ENCODE data around the gene SH2D3C.
A peak's percentile ranks its signal among the peaks of the same experiment; 100 is the strongest.
"Not testable (repeated sequence)": the region's sequence is repeated elsewhere in the genome, so short reads cannot be mapped to it uniquely, and the experiment has no call there.

Gene SH2D3C

DNA sequence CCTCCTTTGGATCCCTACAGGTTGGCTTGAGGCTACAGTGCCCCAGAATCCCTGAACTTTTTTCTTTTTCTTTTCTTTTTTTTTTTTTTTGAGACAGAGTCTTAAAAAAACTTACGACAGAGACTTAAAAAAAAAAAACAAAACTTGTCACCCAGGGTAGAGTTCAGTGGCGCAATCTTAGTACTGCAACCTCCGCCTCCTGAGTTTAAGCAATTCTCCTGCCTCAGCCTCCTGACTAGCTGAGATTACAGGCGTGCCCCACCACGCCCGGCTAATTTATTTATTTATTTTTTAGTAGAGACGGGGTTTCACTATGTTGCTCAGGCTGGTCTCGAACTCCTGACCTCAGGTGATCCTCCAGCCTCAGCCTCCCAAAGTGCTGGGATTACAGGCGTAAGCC lies 2.4 kb upstream of the SH2D3C start:
- peaks cover 32% of the 10 kb centered on the region for H3K4me1 ChIP-seq (ENCODE audit: control insufficient read depth, insufficient read depth, low read length)
- not testable (repeated sequence) for H3K27me3 ChIP-seq (ENCODE audit: control insufficient read depth, insufficient read depth, low read length); H3K4me3 ChIP-seq (ENCODE audit: low read depth, low read length); H3K36me3 ChIP-seq (ENCODE audit: control insufficient read depth, insufficient read depth, low read length); H3K9me3 ChIP-seq (ENCODE audit: control insufficient read depth, insufficient read depth, low read depth, low read length); H3K9ac ChIP-seq (ENCODE audit: low read length); H3K27ac ChIP-seq (ENCODE audit: low read depth, low read length)

DNA sequence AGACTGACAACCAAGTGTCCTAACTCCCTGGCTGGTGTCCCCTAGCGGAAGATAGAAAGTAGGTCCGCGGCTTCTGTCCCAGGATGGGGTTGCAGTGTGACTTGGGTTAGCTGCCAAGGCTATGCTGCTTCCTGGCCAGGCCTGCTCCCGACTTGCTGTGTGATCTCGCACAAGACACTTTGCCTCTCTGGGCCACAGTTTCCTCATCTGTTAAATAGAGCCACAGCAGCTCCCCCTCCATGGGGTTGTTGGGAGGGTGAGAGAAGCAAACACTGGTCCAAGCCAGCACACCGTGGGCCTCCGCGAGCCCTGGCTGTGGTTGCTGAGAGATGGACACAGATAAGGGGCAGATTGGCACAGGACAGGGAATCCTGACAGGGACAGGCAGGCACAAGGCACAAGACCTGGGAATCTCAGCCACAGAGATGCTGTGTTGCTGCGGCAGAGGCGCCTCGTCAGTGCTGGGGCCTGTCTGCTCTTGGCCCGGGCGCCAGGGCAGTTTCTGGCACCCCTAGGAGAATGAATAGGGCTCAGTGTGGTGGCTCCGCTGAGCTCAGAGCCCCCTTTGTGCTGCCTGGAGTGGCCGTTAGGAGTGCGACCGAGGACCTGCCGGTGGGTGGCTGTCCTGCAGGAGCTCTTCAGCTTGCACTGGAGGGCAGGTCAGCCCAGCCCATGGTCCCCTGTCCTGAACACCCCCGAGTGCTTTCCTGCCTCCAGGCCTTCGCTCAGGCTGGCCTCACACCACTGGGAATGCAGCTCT lies 1.8 kb upstream of the SH2D3C start:
- H3K27me3 ChIP-seq (ENCODE audit: control insufficient read depth, insufficient read depth, low read length): no peaks in the 10 kb centered on the region
- H3K36me3 ChIP-seq (ENCODE audit: control insufficient read depth, insufficient read depth, low read length): no peaks in the 10 kb centered on the region
- no peak overlapping the region for H3K4me3 ChIP-seq (ENCODE audit: low read depth, low read length)
- no peak overlapping the region for H3K27ac ChIP-seq (ENCODE audit: low read depth, low read length)
- no peaks in the 10 kb centered on the region for H3K9me3 ChIP-seq (ENCODE audit: control insufficient read depth, insufficient read depth, low read depth, low read length)
- peaks cover 32% of the 10 kb centered on the region for H3K4me1 ChIP-seq (ENCODE audit: control insufficient read depth, insufficient read depth, low read length)
- H3K9ac ChIP-seq (ENCODE audit: low read length): peak overlapping the region; percentile 9

DNA sequence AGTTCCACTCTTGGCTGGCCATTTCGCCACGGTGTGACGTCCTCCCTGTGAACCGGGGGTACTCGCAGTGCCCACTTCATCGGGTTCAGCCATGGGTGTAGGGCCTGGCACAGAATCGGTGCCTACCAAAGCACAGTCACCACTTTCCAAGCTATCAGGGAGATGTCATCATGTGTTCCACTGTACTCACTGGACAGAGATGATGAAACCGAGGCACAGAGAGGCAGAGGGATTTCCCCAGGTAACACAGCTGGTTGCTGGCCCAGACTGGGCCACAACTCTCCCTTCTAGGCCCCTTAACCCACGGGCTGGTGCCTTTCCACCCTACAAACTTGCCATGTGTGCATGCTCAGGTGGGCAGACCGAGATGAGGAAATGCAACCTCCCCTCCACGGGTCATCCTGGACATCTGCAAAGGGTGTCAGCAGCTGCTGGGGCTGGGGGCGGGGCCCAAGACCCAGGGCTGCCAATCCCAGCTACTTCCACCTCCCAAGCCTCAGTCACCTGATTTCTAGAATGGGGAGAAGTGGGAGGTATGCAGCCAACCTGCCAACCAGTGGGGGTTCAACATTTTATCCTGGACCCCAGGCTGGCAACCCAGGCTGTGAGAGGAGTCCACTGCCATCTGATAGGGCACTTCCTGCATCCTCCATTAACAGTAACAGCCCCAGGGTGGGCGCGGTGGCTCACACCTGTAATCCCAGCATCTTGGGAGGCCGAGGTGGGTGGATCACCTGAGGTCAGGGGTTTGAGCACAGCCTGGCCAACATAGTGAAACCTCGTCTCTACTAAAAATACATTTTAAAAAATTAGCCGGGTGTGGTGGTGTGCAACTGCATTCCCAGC lies 893 bp upstream of the SH2D3C start:
- no peaks in the 10 kb centered on the region for H3K9me3 ChIP-seq (ENCODE audit: control insufficient read depth, insufficient read depth, low read depth, low read length)
- peaks cover 32% of the 10 kb centered on the region for H3K4me1 ChIP-seq (ENCODE audit: control insufficient read depth, insufficient read depth, low read length)
- H3K4me3 ChIP-seq (ENCODE audit: low read depth, low read length): no peak overlapping the region
- no peak overlapping the region for H3K9ac ChIP-seq (ENCODE audit: low read length)
- H3K36me3 ChIP-seq (ENCODE audit: control insufficient read depth, insufficient read depth, low read length): no peaks in the 10 kb centered on the region
- no peak overlapping the region for H3K27ac ChIP-seq (ENCODE audit: low read depth, low read length)
- H3K27me3 ChIP-seq (ENCODE audit: control insufficient read depth, insufficient read depth, low read length): no peaks in the 10 kb centered on the region

DNA sequence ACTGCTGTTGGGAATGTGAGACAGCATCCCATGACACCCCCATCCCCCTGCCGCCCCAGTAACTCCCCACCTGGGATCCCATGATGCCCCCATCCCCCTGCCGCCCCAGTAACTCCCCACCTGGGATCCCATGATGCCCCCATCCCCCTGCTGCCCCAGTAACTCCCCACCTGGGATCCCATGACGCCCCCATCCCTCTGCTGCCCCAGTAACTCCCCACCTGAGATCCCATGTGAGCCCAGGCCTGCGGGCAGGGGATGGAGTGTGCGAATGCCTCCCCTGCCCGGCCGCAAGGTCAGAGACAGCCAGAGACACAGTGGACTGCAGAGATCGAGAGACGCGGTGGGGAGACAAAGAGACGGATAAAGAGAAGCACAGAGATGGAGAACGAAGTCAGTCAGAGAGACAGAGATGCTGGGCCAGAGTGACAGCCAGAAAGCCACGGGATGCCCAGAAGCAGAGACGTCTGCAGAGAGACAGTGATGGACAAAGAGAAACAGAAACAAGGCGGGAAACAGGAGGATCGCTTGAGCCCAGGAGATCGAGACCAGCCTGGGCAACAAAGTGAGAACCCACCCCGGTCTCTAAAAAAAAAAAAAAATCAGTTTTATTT lies 992 bp downstream of the SH2D3C start:
- Histone ChIP-seq H3K4me1 (ENCODE audit: control insufficient read depth, insufficient read depth, low read length) (peaks cover 30% of the 10 kb centered on the region), H3K4me3 (ENCODE audit: low read depth, low read length) (no peak overlapping the region), H3K27me3 (ENCODE audit: control insufficient read depth, insufficient read depth, low read length) (no peaks in the 10 kb centered on the region), H3K27ac (ENCODE audit: low read depth, low read length) (no peak overlapping the region), H3K9me3 (ENCODE audit: control insufficient read depth, insufficient read depth, low read depth, low read length) (no peaks in the 10 kb centered on the region), H3K9ac (ENCODE audit: low read length) (no peak overlapping the region), H3K36me3 (ENCODE audit: control insufficient read depth, insufficient read depth, low read length) (no peaks in the 10 kb centered on the region)

DNA sequence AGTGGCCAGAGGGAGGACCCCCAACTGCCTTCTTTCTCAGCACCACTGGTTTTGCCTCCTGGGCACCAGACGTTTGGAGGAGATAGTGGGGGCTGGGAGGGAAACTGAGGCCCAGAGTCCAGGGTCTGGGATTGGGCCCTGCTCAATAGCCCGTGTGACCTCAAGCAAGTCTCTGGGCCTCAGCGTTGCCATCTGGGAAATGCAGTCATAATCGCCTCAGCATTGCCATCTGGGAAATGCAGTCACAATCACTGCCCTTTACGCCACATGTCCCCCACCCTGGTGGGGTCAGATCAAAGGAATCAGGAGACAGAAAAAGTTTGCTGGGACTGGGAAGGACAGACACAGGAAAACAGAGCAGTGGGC lies 1.6 kb downstream of the SH2D3C start:
- Histone ChIP-seq H3K9me3 (ENCODE audit: control insufficient read depth, insufficient read depth, low read depth, low read length) (no peaks in the 10 kb centered on the region), H3K27ac (ENCODE audit: low read depth, low read length) (no peak overlapping the region), H3K4me3 (ENCODE audit: low read depth, low read length) (no peak overlapping the region), H3K4me1 (ENCODE audit: control insufficient read depth, insufficient read depth, low read length) (peaks cover 30% of the 10 kb centered on the region), H3K27me3 (ENCODE audit: control insufficient read depth, insufficient read depth, low read length) (no peaks in the 10 kb centered on the region), H3K9ac (ENCODE audit: low read length) (no peak overlapping the region), H3K36me3 (ENCODE audit: control insufficient read depth, insufficient read depth, low read length) (no peaks in the 10 kb centered on the region)

DNA sequence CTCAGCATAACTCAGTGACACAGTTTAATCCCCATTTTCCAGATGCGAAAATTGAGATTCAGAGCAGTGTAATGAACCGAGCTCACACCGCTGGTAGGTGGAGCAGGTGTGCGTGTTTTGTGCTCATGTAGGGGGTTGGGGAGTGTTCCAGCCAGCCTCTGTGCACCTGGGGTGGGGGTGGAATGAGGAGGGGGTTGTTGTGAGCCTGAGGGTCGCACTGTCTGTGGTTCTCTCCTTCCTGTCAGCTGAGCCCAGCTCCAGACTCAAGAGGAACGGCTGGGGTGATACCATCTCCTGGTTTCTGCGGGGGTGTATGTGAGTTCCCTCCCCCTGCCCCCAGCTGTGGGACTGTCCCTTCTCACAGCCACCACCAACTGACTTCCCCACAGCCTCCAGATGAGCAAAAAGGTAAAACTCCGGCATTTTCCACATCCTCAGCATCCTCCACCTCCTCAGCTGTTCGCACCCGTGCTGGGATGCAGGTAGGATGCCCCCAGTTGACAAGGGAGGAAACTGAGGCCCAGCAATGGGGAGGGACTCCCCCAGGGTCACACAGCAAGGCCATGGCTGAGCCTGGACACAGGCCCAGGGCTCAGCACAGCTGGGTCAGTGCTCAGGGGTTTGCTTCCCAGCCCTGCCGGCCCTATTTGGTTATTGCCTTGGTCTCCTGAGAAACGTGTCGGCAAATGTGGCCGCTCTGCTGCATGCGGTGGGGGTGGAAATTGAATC lies 2.1 kb downstream of the SH2D3C start:
- no peaks in the 10 kb centered on the region for H3K9me3 ChIP-seq (ENCODE audit: control insufficient read depth, insufficient read depth, low read depth, low read length)
- H3K9ac ChIP-seq (ENCODE audit: low read length): no peak overlapping the region
- H3K4me1 ChIP-seq (ENCODE audit: control insufficient read depth, insufficient read depth, low read length): peaks cover 34% of the 10 kb centered on the region
- H3K27me3 ChIP-seq (ENCODE audit: control insufficient read depth, insufficient read depth, low read length): no peaks in the 10 kb centered on the region
- no peak overlapping the region for H3K4me3 ChIP-seq (ENCODE audit: low read depth, low read length)
- no peak overlapping the region for H3K27ac ChIP-seq (ENCODE audit: low read depth, low read length)
- no peaks in the 10 kb centered on the region for H3K36me3 ChIP-seq (ENCODE audit: control insufficient read depth, insufficient read depth, low read length)

DNA sequence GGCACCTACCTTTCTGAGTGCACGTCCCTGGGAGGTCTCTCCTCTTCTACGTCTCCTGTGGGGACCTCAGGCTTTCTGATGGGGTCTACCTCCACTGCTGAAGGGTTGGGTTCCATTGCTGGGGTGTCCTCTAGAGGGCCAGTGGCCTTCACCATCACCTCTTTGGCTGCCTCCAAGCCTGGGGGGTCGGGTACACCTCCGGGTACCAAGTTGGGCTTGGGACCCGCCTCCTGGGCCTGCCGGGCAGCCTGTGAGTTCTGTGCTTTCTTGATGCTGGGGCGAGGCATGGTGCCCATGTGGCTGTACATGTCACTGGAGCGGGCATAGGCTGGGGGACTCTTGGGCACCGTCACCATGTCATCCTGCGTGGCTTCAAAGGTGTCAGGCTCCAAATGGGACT lies 4.5 kb downstream of the SH2D3C start:
- peaks cover 36% of the 10 kb centered on the region for H3K4me1 ChIP-seq (ENCODE audit: control insufficient read depth, insufficient read depth, low read length)
- no peaks in the 10 kb centered on the region for H3K9me3 ChIP-seq (ENCODE audit: control insufficient read depth, insufficient read depth, low read depth, low read length)
- H3K36me3 ChIP-seq (ENCODE audit: control insufficient read depth, insufficient read depth, low read length): no peaks in the 10 kb centered on the region
- H3K4me3 ChIP-seq (ENCODE audit: low read depth, low read length): no peak overlapping the region
- no peaks in the 10 kb centered on the region for H3K27me3 ChIP-seq (ENCODE audit: control insufficient read depth, insufficient read depth, low read length)
- no peak overlapping the region for H3K27ac ChIP-seq (ENCODE audit: low read depth, low read length)
- H3K9ac ChIP-seq (ENCODE audit: low read length): no peak overlapping the region

DNA sequence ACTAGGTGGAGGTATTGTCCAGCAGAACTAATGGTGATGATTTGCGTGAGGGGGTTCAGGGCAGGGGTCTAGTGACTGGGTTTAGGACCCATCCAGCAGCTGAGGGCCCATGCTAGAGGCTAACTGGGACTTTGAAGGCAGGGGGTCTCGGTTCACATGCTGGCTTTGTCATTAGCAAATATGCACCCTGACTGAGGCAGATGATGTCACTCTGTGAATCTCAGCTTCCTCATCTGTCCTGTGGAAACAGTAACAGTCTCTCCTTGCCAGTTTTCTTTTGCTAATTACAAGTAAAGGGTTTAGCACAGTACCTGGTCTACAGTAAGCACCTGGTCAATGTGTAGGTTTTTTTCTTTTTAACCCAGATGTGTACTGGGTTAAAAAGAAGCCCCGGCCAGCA lies 5.2 kb downstream of the SH2D3C start:
- no peaks in the 10 kb centered on the region for H3K36me3 ChIP-seq (ENCODE audit: control insufficient read depth, insufficient read depth, low read length)
- H3K4me1 ChIP-seq (ENCODE audit: control insufficient read depth, insufficient read depth, low read length): peaks cover 32% of the 10 kb centered on the region
- H3K27ac ChIP-seq (ENCODE audit: low read depth, low read length): no peak overlapping the region
- H3K27me3 ChIP-seq (ENCODE audit: control insufficient read depth, insufficient read depth, low read length): no peaks in the 10 kb centered on the region
- no peak overlapping the region for H3K9ac ChIP-seq (ENCODE audit: low read length)
- H3K4me3 ChIP-seq (ENCODE audit: low read depth, low read length): no peak overlapping the region
- no peaks in the 10 kb centered on the region for H3K9me3 ChIP-seq (ENCODE audit: control insufficient read depth, insufficient read depth, low read depth, low read length)

DNA sequence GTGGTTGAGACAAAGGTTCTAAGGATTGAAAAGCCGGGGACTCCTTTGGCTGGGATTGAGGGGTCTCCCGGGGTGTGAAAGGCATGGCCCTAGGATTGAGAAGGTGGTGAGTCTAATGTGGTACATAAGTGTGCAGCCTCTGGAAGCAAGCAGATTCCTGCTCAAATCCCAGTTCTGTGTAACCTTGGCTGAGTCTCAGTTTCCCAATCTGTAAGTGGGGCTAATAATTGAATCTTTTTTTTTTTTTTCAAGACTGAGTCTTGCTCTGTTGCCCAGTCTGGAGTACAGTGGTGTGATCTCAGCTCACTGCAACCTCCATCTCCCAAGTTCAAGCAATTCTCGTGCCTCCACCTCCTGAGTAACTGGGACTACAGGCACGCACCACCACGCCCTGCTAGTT lies 5.9 kb downstream of the SH2D3C start:
- peaks cover 38% of the 10 kb centered on the region for H3K4me1 ChIP-seq (ENCODE audit: control insufficient read depth, insufficient read depth, low read length)
- no peaks in the 10 kb centered on the region for H3K27me3 ChIP-seq (ENCODE audit: control insufficient read depth, insufficient read depth, low read length)
- H3K9ac ChIP-seq (ENCODE audit: low read length): no peak overlapping the region
- H3K36me3 ChIP-seq (ENCODE audit: control insufficient read depth, insufficient read depth, low read length): no peaks in the 10 kb centered on the region
- H3K27ac ChIP-seq (ENCODE audit: low read depth, low read length): no peak overlapping the region
- H3K4me3 ChIP-seq (ENCODE audit: low read depth, low read length): no peak overlapping the region
- H3K9me3 ChIP-seq (ENCODE audit: control insufficient read depth, insufficient read depth, low read depth, low read length): no peaks in the 10 kb centered on the region

DNA sequence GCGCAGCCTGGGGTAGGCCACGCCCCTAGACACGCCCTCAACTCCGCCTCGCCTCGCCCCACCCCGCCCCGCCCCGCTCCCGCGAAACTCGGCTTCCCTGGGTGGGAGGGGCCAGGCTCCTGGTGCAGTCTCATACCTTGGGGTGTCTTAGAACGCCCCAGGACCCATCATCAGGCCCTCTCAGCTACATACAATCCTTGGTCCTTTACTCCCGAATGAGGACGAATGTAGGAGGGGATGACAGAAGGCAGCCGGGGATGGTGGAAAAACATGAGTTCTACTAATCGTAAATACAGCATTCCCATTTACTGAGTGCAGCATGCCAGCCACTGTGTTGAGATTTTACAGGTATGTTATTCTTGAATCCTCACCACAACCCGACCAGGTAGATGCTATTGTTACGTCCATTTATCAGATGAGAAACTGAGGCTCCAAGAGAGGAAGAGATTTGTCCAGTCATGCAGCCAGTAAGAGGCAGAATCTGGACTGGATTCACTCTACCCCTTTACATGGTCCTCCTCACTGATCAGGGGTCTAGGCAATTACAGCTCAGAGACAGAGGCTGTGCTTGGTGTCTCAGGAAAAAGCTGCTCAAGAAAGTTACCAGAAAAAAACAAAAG lies 6.8 kb downstream of the SH2D3C start:
- Histone ChIP-seq H3K27ac (ENCODE audit: low read depth, low read length) (no peak overlapping the region), H3K9ac (ENCODE audit: low read length) (no peak overlapping the region), H3K27me3 (ENCODE audit: control insufficient read depth, insufficient read depth, low read length) (no peaks in the 10 kb centered on the region), H3K36me3 (ENCODE audit: control insufficient read depth, insufficient read depth, low read length) (no peaks in the 10 kb centered on the region), H3K9me3 (ENCODE audit: control insufficient read depth, insufficient read depth, low read depth, low read length) (no peaks in the 10 kb centered on the region), H3K4me3 (ENCODE audit: low read depth, low read length) (peak overlapping the region; percentile 72), H3K4me1 (ENCODE audit: control insufficient read depth, insufficient read depth, low read length) (peaks cover 37% of the 10 kb centered on the region)
